Mesendoderm (in vitro differentiated cells): Measurements from ENCODE around the gene GNAZ.

Experiments used
- DNase-seq: peaks from one replicate; pipeline ENCODE4 v3.0.0; 2013
- H2AK5ac ChIP-seq: 2 replicates; pipeline ENCODE4 v1.6.1; 2013; ENCODE audit warnings: low read length, inconsistent platforms
- H2BK120ac ChIP-seq: 2 replicates; pipeline ENCODE4 v1.6.1; 2013; ENCODE audit warnings: low read depth, mild to moderate bottlenecking, low read length, moderate library complexity, mixed read lengths
- H2BK15ac ChIP-seq: replicated peaks from 2 replicates; pipeline ENCODE4 v1.6.1; 2013; ENCODE audit warnings: low read depth, mild to moderate bottlenecking, moderate library complexity
- H2BK5ac ChIP-seq: 2 replicates; pipeline ENCODE4 v1.6.1; 2013; ENCODE audit warnings: low read length, inconsistent platforms
- H3K18ac ChIP-seq: 2 replicates; pipeline ENCODE4 v1.6.1; 2013; ENCODE audit warnings: mild to moderate bottlenecking, low read length, mixed read lengths
- H3K23ac ChIP-seq: one replicate; pipeline ENCODE4 v1.6.1; 2013; ENCODE audit warnings: low read length
- H3K27ac ChIP-seq: 2 replicates; pipeline ENCODE4 v1.5.1; 2013; ENCODE audit warnings: low read depth, mild to moderate bottlenecking, inconsistent platforms, low read length, moderate library complexity
- H3K27me3 ChIP-seq: 2 replicates; pipeline ENCODE4 v1.6.1; 2013; ENCODE audit warnings: low read length, control low read depth, mild to moderate bottlenecking, inconsistent platforms; ENCODE audit not compliant: insufficient read depth, poor library complexity
- H3K36me3 ChIP-seq: 2 replicates; pipeline ENCODE4 v1.6.1; 2013; ENCODE audit warnings: low read length, inconsistent platforms; ENCODE audit not compliant: control insufficient read depth, insufficient read depth
- H3K4ac ChIP-seq: one replicate; pipeline ENCODE4 v1.6.1; 2013; ENCODE audit warnings: low read depth, mild to moderate bottlenecking, low read length, moderate library complexity
- H3K4me1 ChIP-seq: 2 replicates; pipeline ENCODE4 v1.6.1; 2013; ENCODE audit warnings: low read depth, low read length, inconsistent platforms; ENCODE audit not compliant: control insufficient read depth
- H3K4me2 ChIP-seq: 2 replicates; pipeline ENCODE4 v1.6.1; 2013; ENCODE audit warnings: low read length
- H3K4me3 ChIP-seq: 2 replicates; pipeline ENCODE4 v1.5.1; 2013; ENCODE audit warnings: mild to moderate bottlenecking, low read length
- H3K56ac ChIP-seq: one replicate; pipeline ENCODE4 v1.6.1; 2013; ENCODE audit warnings: low read length
- H3K79me1 ChIP-seq: 2 replicates; pipeline ENCODE4 v1.6.1; 2013; ENCODE audit warnings: low read length, inconsistent platforms
- H3K79me2 ChIP-seq: 2 replicates; pipeline ENCODE4 v1.6.1; 2013; ENCODE audit warnings: mild to moderate bottlenecking, low read length; ENCODE audit not compliant: control insufficient read depth, insufficient read depth
- H3K9ac ChIP-seq: 2 replicates; pipeline ENCODE4 v1.6.1; 2013; ENCODE audit warnings: low read length, inconsistent platforms
- H4K5ac ChIP-seq: one replicate; pipeline ENCODE4 v1.6.1; 2013; ENCODE audit warnings: low read length
- H4K8ac ChIP-seq: one replicate; pipeline ENCODE4 v1.6.1; 2013; ENCODE audit warnings: low read depth, mild to moderate bottlenecking, control low read depth, low read length, moderate library complexity
- WGBS: extraction: QIAGEN DNeasy Blood & Tissue Kit; methylation state at CpG from one replicate; pipeline ENCODE4 v1.1.7; 2013; ENCODE audit warnings: low lambda C conversion rate, missing lambda C conversion rate; ENCODE audit not compliant: insufficient coverage; ENCODE audit errors: extremely low coverage; 5-methylcytosine and 5-hydroxymethylcytosine counted together

GNAZ gene

DNA sequence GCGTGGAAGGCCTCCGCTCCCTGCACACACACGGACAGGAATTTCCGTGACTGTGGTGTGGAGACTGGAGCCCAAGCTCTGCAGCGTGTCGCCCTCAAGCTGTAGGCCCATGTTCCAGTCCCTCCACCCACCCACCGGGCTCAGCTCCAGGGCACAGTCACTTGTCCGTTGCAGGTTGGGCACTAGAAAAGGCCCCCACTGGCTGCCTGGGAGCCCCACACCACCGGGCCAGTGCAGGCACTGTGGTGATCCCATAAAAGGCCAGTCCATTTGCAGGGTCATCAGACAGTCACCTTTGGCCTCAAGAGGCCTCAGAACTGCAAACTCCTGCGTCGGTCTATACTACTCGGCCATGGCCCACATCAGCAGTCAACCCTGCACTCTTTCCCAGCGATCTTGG, 91.3 kb downstream of the GNAZ start:
- no peak overlapping the region for H3K4ac ChIP-seq
- H3K79me2 ChIP-seq, result no peaks in the 10 kb centered on the region
- H2BK15ac ChIP-seq, result no peak overlapping the region
- no peak overlapping the region for H4K8ac ChIP-seq
- H3K23ac ChIP-seq, result no peak overlapping the region
- no peak overlapping the region for H3K9ac ChIP-seq
- DNase-seq, result no peak
- no peak overlapping the region for H3K4me3 ChIP-seq
- H3K56ac ChIP-seq, result no peak overlapping the region
- H2BK120ac ChIP-seq, result no peak overlapping the region
- H3K18ac ChIP-seq, result no peak overlapping the region
- no peak overlapping the region for H3K4me2 ChIP-seq
- no peak overlapping the region for H2AK5ac ChIP-seq
- WGBS, result no CpG with 5 or more reads among the region's 13 CpGs
- H3K4me1 ChIP-seq, result peaks cover 3% of the 10 kb centered on the region
- no peak overlapping the region for H2BK5ac ChIP-seq
- H3K27ac ChIP-seq, result no peak overlapping the region
- H3K36me3 ChIP-seq, result no peaks in the 10 kb centered on the region
- H4K5ac ChIP-seq, result no peak overlapping the region
- H3K79me1 ChIP-seq, result no peaks in the 10 kb centered on the region
- no peaks in the 10 kb centered on the region for H3K27me3 ChIP-seq

DNA sequence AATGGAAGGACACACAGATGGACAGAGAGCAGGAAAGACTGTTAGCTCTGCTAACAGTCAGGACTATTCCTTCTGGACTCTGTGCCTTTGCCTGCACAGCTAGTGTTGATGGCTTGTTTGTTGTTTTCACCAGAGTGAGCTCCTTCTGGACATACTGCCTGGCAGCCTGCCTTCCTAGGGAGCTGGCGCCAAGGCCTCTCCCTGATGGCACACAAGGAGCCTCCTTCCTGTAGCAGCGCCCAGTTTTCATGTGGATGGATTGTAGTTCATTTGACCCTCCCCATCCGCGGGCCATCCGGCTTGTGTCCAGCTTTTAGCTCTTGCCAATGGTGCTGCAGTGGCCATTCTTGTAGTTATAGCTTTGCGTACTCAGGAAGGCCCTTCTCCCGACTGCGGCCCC, 93.3 kb downstream of the GNAZ start:
- H3K4me2 ChIP-seq, result no peak overlapping the region
- no peak overlapping the region for H2BK5ac ChIP-seq
- no peak overlapping the region for H2BK120ac ChIP-seq
- H3K4ac ChIP-seq, result no peak overlapping the region
- no peak overlapping the region for H3K4me3 ChIP-seq
- H2AK5ac ChIP-seq, result no peak overlapping the region
- H2BK15ac ChIP-seq, result no peak overlapping the region
- no peak overlapping the region for H3K27ac ChIP-seq
- no peaks in the 10 kb centered on the region for H3K27me3 ChIP-seq
- H3K9ac ChIP-seq, result no peak overlapping the region
- H4K8ac ChIP-seq, result no peak overlapping the region
- H4K5ac ChIP-seq, result no peak overlapping the region
- WGBS, result no CpG with 5 or more reads among the region's 8 CpGs
- H3K18ac ChIP-seq, result no peak overlapping the region
- no peaks in the 10 kb centered on the region for H3K36me3 ChIP-seq
- no peak overlapping the region for H3K56ac ChIP-seq
- H3K79me1 ChIP-seq, result no peaks in the 10 kb centered on the region
- no peaks in the 10 kb centered on the region for H3K79me2 ChIP-seq
- DNase-seq, result no peak
- no peak overlapping the region for H3K23ac ChIP-seq
- H3K4me1 ChIP-seq, result no peaks in the 10 kb centered on the region

DNA sequence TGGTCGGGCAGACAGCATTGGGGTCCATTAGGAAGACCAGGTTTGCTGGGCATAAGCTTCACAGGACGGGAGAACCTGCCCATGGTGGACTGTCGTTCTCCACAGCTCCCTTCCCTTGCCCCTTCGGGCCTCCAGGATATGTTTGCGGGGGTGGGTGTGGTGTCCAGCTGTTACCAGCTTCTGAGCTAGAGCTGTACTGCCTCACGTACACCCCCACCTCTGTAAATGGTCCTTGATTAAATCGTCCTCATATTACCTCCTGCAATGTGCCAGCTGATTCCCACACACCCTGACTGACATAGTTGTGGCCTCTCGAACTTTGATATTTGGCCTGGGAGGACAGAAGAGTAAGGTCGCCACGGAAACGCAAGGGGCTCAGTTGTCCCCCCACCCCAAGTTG, 93.8 kb downstream of the GNAZ start:
- no peak overlapping the region for H4K5ac ChIP-seq
- H2AK5ac ChIP-seq, result no peak overlapping the region
- no peak overlapping the region for H2BK5ac ChIP-seq
- no peaks in the 10 kb centered on the region for H3K79me1 ChIP-seq
- no peak overlapping the region for H3K27ac ChIP-seq
- H4K8ac ChIP-seq, result no peak overlapping the region
- H3K4me3 ChIP-seq, result no peak overlapping the region
- H3K4me1 ChIP-seq, result no peaks in the 10 kb centered on the region
- no peak overlapping the region for H3K4me2 ChIP-seq
- no peak overlapping the region for H3K56ac ChIP-seq
- H3K4ac ChIP-seq, result no peak overlapping the region
- no peak overlapping the region for H2BK15ac ChIP-seq
- H2BK120ac ChIP-seq, result no peak overlapping the region
- DNase-seq, result no peak
- H3K18ac ChIP-seq, result no peak overlapping the region
- no peaks in the 10 kb centered on the region for H3K36me3 ChIP-seq
- no peaks in the 10 kb centered on the region for H3K27me3 ChIP-seq
- no peaks in the 10 kb centered on the region for H3K79me2 ChIP-seq
- no peak overlapping the region for H3K9ac ChIP-seq
- no CpG with 5 or more reads among the region's 11 CpGs for WGBS
- H3K23ac ChIP-seq, result no peak overlapping the region

GRCh38 chr22:23166042-23166831, 95.9 kb downstream of the GNAZ start:
- H4K8ac ChIP-seq, result no peak overlapping the region
- H3K23ac ChIP-seq, result no peak overlapping the region
- no peaks in the 10 kb centered on the region for H3K27me3 ChIP-seq
- H3K56ac ChIP-seq, result no peak overlapping the region
- no peak overlapping the region for H2BK5ac ChIP-seq
- H3K4me1 ChIP-seq, result no peaks in the 10 kb centered on the region
- no peak overlapping the region for H3K9ac ChIP-seq
- no peaks in the 10 kb centered on the region for H3K79me2 ChIP-seq
- no peak overlapping the region for H3K4me3 ChIP-seq
- H2BK120ac ChIP-seq, result no peak overlapping the region
- H2AK5ac ChIP-seq, result no peak overlapping the region
- no peak overlapping the region for H3K18ac ChIP-seq
- H3K79me1 ChIP-seq, result no peaks in the 10 kb centered on the region
- H4K5ac ChIP-seq, result no peak overlapping the region
- no peak overlapping the region for H3K27ac ChIP-seq
- no peak overlapping the region for H3K4me2 ChIP-seq
- no peaks in the 10 kb centered on the region for H3K36me3 ChIP-seq
- no peak overlapping the region for H2BK15ac ChIP-seq
- no CpG with 5 or more reads among the region's 6 CpGs for WGBS
- DNase-seq, result no peak
- H3K4ac ChIP-seq, result no peak overlapping the region

GRCh38 chr22:23166841-23167616, 96.7 kb downstream of the GNAZ start:
- Histone ChIP-seq H2BK15ac (no peak overlapping the region), H3K4me2 (no peak overlapping the region), H4K5ac (no peak overlapping the region), H3K27me3 (no peaks in the 10 kb centered on the region), H3K36me3 (no peaks in the 10 kb centered on the region), H3K79me1 (no peaks in the 10 kb centered on the region), H2BK5ac (no peak overlapping the region), H3K27ac (no peak overlapping the region), H2BK120ac (no peak overlapping the region), H4K8ac (no peak overlapping the region), H3K18ac (no peak overlapping the region), H3K4ac (no peak overlapping the region), H3K23ac (no peak overlapping the region), H3K9ac (no peak overlapping the region), H2AK5ac (no peak overlapping the region), H3K56ac (no peak overlapping the region), H3K4me3 (no peak overlapping the region), H3K4me1 (no peaks in the 10 kb centered on the region), H3K79me2 (no peaks in the 10 kb centered on the region)
- no CpG with 5 or more reads among the region's 10 CpGs for WGBS
- DNase-seq, result no peak
